Endodermal cell (in vitro differentiated cells): ENCODE measurements around the gene PRKCE. TPM values are rescaled to one million over a fixed set of nuclear protein-coding genes. Genes with fewer than 3 reads are reported as not detected.

Source experiments
- DNase-seq: peaks from one replicate; pipeline ENCODE4 v3.0.0-alpha.2; 2017
- H3K27ac ChIP-seq: 2 replicates; pipeline ENCODE4 v1.5.1; 2013; ENCODE audit warnings: mild to moderate bottlenecking, low read depth, low read length, moderate library complexity
- H3K27me3 ChIP-seq: 2 replicates; pipeline ENCODE4 v1.6.1; 2013; ENCODE audit warnings: mild to moderate bottlenecking, low read length, moderate library complexity; ENCODE audit not compliant: insufficient read depth, control insufficient read depth, poor library complexity, severe bottlenecking
- H3K36me3 ChIP-seq: 2 replicates; pipeline ENCODE4 v1.7.0; 2013; ENCODE audit warnings: mild to moderate bottlenecking, low read length, moderate library complexity; ENCODE audit not compliant: control insufficient read depth, insufficient read depth
- H3K4me1 ChIP-seq: one replicate; pipeline ENCODE4 v1.7.0; 2013; ENCODE audit warnings: low read length; ENCODE audit not compliant: control insufficient read depth, insufficient read depth
- H3K4me3 ChIP-seq: 2 replicates; pipeline ENCODE4 v1.5.1; 2013; ENCODE audit warnings: mild to moderate bottlenecking, low read length, moderate library complexity
- H3K9ac ChIP-seq: 2 replicates; pipeline ENCODE4 v1.6.1; 2013; ENCODE audit warnings: mild to moderate bottlenecking, low read length, moderate library complexity; ENCODE audit not compliant: poor library complexity, severe bottlenecking; ENCODE audit errors: extremely low read depth
- H3K9me3 ChIP-seq: 2 replicates; pipeline ENCODE4 v1.6.1; 2013; ENCODE audit warnings: mild to moderate bottlenecking, low read length, moderate library complexity; ENCODE audit not compliant: control insufficient read depth
- H3K27ac Mint-ChIP-seq: 2 replicates; pipeline ENCODE4 v1.8.0; 2020; ENCODE audit warnings: mixed read lengths
- H3K27me3 Mint-ChIP-seq: 2 replicates; pipeline ENCODE4 v1.8.0; 2021; ENCODE audit warnings: mild to moderate bottlenecking, mixed read lengths; ENCODE audit not compliant: insufficient read depth
- H3K36me3 Mint-ChIP-seq: 2 replicates; pipeline ENCODE4 v1.8.0; 2020; ENCODE audit warnings: low read depth, mixed read lengths
- H3K4me1 Mint-ChIP-seq: 2 replicates; pipeline ENCODE4 v1.8.0; 2020; ENCODE audit warnings: mixed read lengths
- H3K4me3 Mint-ChIP-seq: 2 replicates; pipeline ENCODE4 v1.8.0; 2020; ENCODE audit warnings: mild to moderate bottlenecking, moderate library complexity, mixed read lengths
- H3K9me3 Mint-ChIP-seq: 2 replicates; pipeline ENCODE4 v1.8.0; 2020; ENCODE audit warnings: mild to moderate bottlenecking, mixed read lengths
- CTCF ChIP-seq: fragments of 200-600 bp; sonication (generic); conservative IDR thresholded peaks from 2 replicates; pipeline ENCODE4 v1.5.0; 2021; ENCODE audit warnings: antibody characterized with exemption, mild to moderate bottlenecking
- WGBS, 2 experiments: methylation state at CpG; one replicate each; pipeline versions ENCODE4 v1.1.5 to v1.1.7; 2013; ENCODE audit warnings: missing lambda C conversion rate in 2 of 2, mixed read lengths in 1 of 2; ENCODE audit not compliant: insufficient coverage in 1 of 2, insufficient read length in 1 of 2; 5-methylcytosine and 5-hydroxymethylcytosine counted together
- total RNA-seq, 2 donors: library from RNA; stranded (reverse); fragmentation: NEBNext Ultra II Directional in 1 of 2; extraction: Animal tissue kit (Norgen Biotek cat#: 25700) in 1 of 2; gene quantifications; 2 replicates in 1 of 2; 3 replicates in 1 of 2; pipeline ENCODE4 v1.2.1, GENCODE V29; 2021

PRKCE gene
- total RNA-seq, 2 donors from 2014 or later = 1.4 to 1.7 TPM

- H3K9me3 Mint-ChIP-seq = no peaks in the 10 kb centered on the region
- H3K27ac Mint-ChIP-seq = no peak overlapping the region
- H3K4me1 ChIP-seq = no peaks in the 10 kb centered on the region
- H3K9ac ChIP-seq = no peak overlapping the region
- 94 to 100% methylated on average over 19 to 27 of the region's 27 CpGs for WGBS, 2 experiments
- H3K27me3 ChIP-seq = peaks cover 31% of the 10 kb centered on the region
- no peak for TF ChIP-seq CTCF
- no peaks in the 10 kb centered on the region for H3K36me3 ChIP-seq
- no peaks in the 10 kb centered on the region for H3K36me3 Mint-ChIP-seq
- peaks cover 11% of the 10 kb centered on the region for H3K4me1 Mint-ChIP-seq
- no peak for DNase-seq
- no peak overlapping the region for H3K4me3 ChIP-seq
- H3K27ac ChIP-seq = no peak overlapping the region
- H3K4me3 Mint-ChIP-seq = no peak overlapping the region
- H3K27me3 Mint-ChIP-seq = peaks cover 46% of the 10 kb centered on the region
- no peaks in the 10 kb centered on the region for H3K9me3 ChIP-seq
Measured at GRCh38 chr2:45736757-45737704, 85.6 kb downstream of the PRKCE start.

- H3K9me3 Mint-ChIP-seq = no peaks in the 10 kb centered on the region
- peaks cover 31% of the 10 kb centered on the region for H3K27me3 ChIP-seq
- no peak for DNase-seq
- H3K27ac Mint-ChIP-seq = no peak overlapping the region
- H3K36me3 Mint-ChIP-seq = no peaks in the 10 kb centered on the region
- no peaks in the 10 kb centered on the region for H3K9me3 ChIP-seq
- no peak overlapping the region for H3K4me3 Mint-ChIP-seq
- H3K27ac ChIP-seq = no peak overlapping the region
- no peaks in the 10 kb centered on the region for H3K4me1 Mint-ChIP-seq
- no peak overlapping the region for H3K4me3 ChIP-seq
- H3K4me1 ChIP-seq = no peaks in the 10 kb centered on the region
- TF ChIP-seq CTCF = no peak
- no peaks in the 10 kb centered on the region for H3K36me3 ChIP-seq
- no peak overlapping the region for H3K9ac ChIP-seq
- peaks cover 45% of the 10 kb centered on the region for H3K27me3 Mint-ChIP-seq
Measured at GRCh38 chr2:45739796-45740485, 88.5 kb downstream of the PRKCE start.

GRCh38 chr2:45741161-45741850, 89.8 kb downstream of the PRKCE start:
- no peaks in the 10 kb centered on the region for H3K9me3 Mint-ChIP-seq
- 78 to 84% methylated on average over 6 to 7 of the region's 7 CpGs for WGBS, 2 experiments
- no peak for TF ChIP-seq CTCF
- no peak overlapping the region for H3K4me3 Mint-ChIP-seq
- Histone ChIP-seq H3K4me1 (no peaks in the 10 kb centered on the region), H3K36me3 (no peaks in the 10 kb centered on the region), H3K9me3 (no peaks in the 10 kb centered on the region), H3K27me3 (peaks cover 30% of the 10 kb centered on the region), H3K4me3 (no peak overlapping the region), H3K9ac (no peak overlapping the region), H3K27ac (no peak overlapping the region)
- no peak overlapping the region for H3K27ac Mint-ChIP-seq
- peaks cover 42% of the 10 kb centered on the region for H3K27me3 Mint-ChIP-seq
- H3K4me1 Mint-ChIP-seq = no peaks in the 10 kb centered on the region
- no peaks in the 10 kb centered on the region for H3K36me3 Mint-ChIP-seq
- DNase-seq = no peak
